ENCODE results near the gene WWOX.

DNA sequence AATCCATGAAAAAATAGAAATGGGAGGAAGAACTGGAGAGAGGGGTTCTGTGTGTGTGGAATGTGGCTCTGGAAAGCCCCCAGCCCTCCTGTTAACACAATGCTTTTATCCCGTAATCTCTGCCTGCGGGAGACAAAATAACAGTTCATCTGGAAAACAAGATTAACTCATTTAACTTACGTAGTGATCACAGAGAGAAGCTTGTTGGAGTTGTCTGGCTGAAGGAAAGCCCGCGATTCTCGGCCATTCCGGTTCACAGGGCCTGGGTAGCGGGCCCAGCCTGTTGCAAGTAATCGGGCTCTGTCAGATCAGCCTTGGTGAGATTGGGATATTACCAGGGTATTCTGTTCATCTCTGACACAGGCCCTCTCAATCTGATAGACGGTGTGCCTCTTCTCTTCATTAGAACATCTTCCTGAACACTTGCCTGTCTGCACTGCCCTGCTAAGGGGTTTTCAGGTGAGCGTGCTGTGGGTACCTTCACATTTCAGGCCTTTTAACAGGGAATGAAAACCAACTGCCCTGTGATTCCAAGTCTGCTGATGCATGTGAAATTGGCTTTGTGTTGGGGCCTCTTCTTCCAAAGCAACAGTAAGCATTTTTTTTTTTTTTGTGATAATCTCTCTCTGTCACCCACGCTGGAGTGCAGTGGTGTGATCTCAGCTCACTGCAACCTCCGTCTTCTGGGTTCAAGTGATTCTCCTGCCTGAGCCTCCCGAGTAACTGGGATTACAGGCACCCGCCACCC lies 609.9 kb downstream of the WWOX start:
- TF ChIP-seq, protein P1, sequence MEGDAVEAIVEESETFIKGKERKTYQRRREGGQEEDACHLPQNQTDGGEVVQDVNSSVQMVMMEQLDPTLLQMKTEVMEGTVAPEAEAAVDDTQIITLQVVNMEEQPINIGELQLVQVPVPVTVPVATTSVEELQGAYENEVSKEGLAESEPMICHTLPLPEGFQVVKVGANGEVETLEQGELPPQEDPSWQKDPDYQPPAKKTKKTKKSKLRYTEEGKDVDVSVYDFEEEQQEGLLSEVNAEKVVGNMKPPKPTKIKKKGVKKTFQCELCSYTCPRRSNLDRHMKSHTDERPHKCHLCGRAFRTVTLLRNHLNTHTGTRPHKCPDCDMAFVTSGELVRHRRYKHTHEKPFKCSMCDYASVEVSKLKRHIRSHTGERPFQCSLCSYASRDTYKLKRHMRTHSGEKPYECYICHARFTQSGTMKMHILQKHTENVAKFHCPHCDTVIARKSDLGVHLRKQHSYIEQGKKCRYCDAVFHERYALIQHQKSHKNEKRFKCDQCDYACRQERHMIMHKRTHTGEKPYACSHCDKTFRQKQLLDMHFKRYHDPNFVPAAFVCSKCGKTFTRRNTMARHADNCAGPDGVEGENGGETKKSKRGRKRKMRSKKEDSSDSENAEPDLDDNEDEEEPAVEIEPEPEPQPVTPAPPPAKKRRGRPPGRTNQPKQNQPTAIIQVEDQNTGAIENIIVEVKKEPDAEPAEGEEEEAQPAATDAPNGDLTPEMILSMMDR (IDR thresholded peaks at IDR 0.05), result no peak
- TF ChIP-seq EP300 (IDR thresholded peaks at IDR 0.05) (no peak), POLR2A (IDR thresholded peaks at IDR 0.05) (no peak), POLR2AphosphoS5 (IDR thresholded peaks at IDR 0.05) (no peak)
